Measurements from ENCODE around the gene ATP13A4. TPM values are rescaled to one million over a fixed set of nuclear protein-coding genes. Genes with fewer than 3 reads are reported as not detected.

The ATP13A4 gene
- total RNA-seq, 2 donors from 2014 or later: 7.9 to 14.3 TPM

DNA sequence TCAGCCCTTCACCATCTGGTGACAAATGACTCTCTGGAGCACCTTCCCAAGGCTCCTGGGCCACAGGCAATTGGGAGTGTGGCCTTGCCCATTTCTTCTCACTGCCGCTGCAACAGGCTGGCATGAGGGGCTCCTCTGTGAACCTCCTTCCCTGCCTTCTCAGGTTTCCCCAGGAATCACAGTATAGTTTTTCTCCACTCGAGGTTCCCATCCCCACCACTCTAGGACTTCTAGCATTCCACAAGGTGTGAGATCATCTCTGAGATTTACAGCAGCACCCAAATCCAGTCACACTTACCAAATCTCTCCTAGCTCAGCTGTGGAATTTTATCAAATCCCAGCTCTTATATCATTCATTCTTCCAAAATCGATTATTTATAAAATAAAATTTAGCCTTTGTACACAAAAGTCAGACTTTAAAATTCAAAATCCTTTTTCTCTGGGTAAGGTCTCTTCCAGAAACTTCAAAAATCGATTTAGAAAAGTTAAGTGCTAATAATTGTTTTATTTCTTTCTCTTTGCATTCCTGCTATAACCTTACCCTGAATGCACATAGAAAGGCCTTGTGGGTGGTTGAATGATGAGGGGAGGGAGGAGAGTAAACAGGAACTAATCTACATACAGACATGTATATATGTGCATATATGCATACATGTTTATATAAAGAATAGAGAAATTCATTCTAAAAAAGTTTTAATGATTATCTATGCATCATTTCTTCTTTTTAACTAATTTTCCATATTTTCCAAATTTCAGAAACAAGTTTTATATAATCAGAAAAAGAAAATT lies 18.9 kb upstream of the ATP13A4 start:
- no peaks in the 10 kb centered on the region for H3K36me3 ChIP-seq (replicated peaks in 1 of 2; ENCODE audit: insufficient read depth in 1 of 2, low read depth in 2 of 2)
- intact Hi-C loops (cut with DNase I): loop anchor here (5.0 to 10.0 kb wide), 2 partner anchors 111 to 759 kb away; no protein-coding TSS in a partner anchor
- DNase-seq (no peak), ATAC-seq (no peak)
- H3K27ac ChIP-seq: no peak overlapping the region
- H3K4me3 ChIP-seq: no peak overlapping the region
- H3K9me3 ChIP-seq: no peaks in the 10 kb centered on the region
- no peaks in the 10 kb centered on the region for H3K27me3 ChIP-seq
- no peak for TF ChIP-seq POLR2A (IDR thresholded peaks at IDR 0.05)
- no peaks in the 10 kb centered on the region for H3K4me1 ChIP-seq
- 29 to 46% methylated on average over 4 of the region's 4 CpGs for WGBS, 2 donors

- Histone ChIP-seq H3K4me1 (no peaks in the 10 kb centered on the region), H3K9me3 (no peaks in the 10 kb centered on the region), H3K27me3 (no peaks in the 10 kb centered on the region), H3K27ac (no peak overlapping the region), H3K4me3 (no peak overlapping the region), H3K36me3 (replicated peaks in 1 of 2; ENCODE audit: insufficient read depth in 1 of 2, low read depth in 2 of 2) (no peaks in the 10 kb centered on the region)
- TF ChIP-seq CTCF (IDR thresholded peaks at IDR 0.05) (peak; percentile 59 to 85 (median 79)), POLR2A (IDR thresholded peaks at IDR 0.05) (no peak)
- intact Hi-C loops (cut with DNase I): loop anchor here (5.0 to 10.0 kb wide), 2 partner anchors 110 to 758 kb away; no protein-coding TSS in a partner anchor
- peak; percentile 81 for ATAC-seq
- WGBS, 2 donors: 2 to 5% methylated on average over 10 of the region's 10 CpGs
- DNase-seq: peak; percentile 65 to 74 (median 70)
Measured at GRCh38 chr3:193572426-193572908, 17.8 kb upstream of the ATP13A4 start.

DNA sequence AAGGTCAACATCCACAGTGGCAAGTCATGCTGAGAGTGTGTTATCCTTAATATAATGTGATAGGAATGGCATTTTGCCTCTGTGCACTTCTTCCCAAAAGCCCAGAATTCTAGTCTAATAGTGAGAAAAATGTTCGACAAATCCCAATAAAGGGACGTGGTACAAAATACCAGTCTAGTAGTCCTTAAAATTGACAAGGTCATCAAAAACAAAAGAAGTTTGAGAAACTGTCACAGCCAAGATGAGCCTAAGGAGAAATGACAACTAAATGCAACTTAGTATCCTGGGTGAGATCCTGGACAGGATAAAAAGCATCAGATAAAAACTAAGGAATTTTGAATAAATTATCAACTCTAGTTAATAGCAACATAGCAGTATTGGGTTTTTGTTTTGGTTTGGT lies 14.4 kb upstream of the ATP13A4 start:
- no peak overlapping the region for H3K27ac ChIP-seq
- no peak for ATAC-seq
- DNase-seq: no peak
- no peak overlapping the region for H3K4me3 ChIP-seq
- H3K27me3 ChIP-seq: no peaks in the 10 kb centered on the region
- TF ChIP-seq POLR2A (IDR thresholded peaks at IDR 0.05) (no peak), CTCF (IDR thresholded peaks at IDR 0.05) (no peak)
- intact Hi-C loops (cut with DNase I): no loop called here
- H3K9me3 ChIP-seq: no peaks in the 10 kb centered on the region
- WGBS, 2 donors: 53 to 67% methylated on average over 2 of the region's 2 CpGs
- H3K36me3 ChIP-seq (replicated peaks in 1 of 2; ENCODE audit: insufficient read depth in 1 of 2, low read depth in 2 of 2): no peaks in the 10 kb centered on the region
- no peaks in the 10 kb centered on the region for H3K4me1 ChIP-seq

DNA sequence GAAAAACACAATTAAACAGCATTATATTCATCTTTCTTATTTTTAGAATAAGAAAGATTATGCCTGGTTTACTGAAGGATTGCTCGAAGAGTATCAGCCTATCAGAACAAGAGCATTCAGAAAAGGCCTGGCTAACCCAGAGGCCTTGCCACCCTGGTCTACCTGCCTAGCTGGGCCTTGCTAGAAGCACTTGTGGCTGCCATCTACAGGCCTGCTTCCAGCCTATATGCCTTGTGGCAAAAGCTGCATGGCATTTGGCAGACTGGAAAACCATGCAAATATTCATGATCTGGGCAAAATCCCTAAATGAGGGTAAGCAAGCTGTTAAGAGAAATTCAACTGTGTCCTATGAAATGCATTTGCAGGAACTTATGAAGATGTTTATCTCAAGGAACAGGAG lies 9.3 kb upstream of the ATP13A4 start:
- WGBS, 2 donors: 26 to 54% methylated on average over 1 of the region's 1 CpG
- DNase-seq (peak; percentile 12 to 73 (median 42)), ATAC-seq (peak; percentile 78)
- TF ChIP-seq POLR2A (IDR thresholded peaks at IDR 0.05) (no peak), CTCF (IDR thresholded peaks at IDR 0.05) (peak in 5 of 7 experiments; percentile 15 to 51 (median 26))
- Histone ChIP-seq H3K27ac (no peak overlapping the region), H3K4me1 (peaks cover 14% of the 10 kb centered on the region), H3K4me3 (no peak overlapping the region), H3K9me3 (no peaks in the 10 kb centered on the region), H3K27me3 (no peaks in the 10 kb centered on the region), H3K36me3 (replicated peaks in 1 of 2; ENCODE audit: insufficient read depth in 1 of 2, low read depth in 2 of 2) (no peaks in the 10 kb centered on the region)
- intact Hi-C loops (cut with DNase I): no loop called here

DNA sequence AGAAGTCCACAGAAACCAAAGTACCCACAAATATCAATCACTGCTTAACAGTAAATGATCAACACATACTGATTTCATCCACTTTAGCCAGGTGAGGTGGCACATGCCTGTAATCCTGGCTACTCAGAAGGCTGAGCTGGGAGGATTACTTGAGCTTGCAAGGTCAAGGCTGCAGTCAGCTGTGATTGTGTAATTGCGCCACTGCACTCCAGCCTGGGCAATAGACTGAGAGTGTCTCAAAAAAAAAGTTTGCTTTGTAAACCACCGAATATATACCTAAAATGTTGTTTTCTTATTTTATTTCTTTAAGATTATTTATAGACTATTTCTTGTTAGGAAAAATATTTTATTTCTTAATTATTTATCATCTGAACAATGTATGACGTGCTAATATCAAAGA lies 8.7 kb upstream of the ATP13A4 start:
- H3K27ac ChIP-seq: peak overlapping the region in 3 of 4 donors; percentile 1 to 52 (median 38)
- H3K4me3 ChIP-seq: no peak overlapping the region
- TF ChIP-seq CTCF (IDR thresholded peaks at IDR 0.05) (no peak), POLR2A (IDR thresholded peaks at IDR 0.05) (no peak)
- no peaks in the 10 kb centered on the region for H3K36me3 ChIP-seq (replicated peaks in 1 of 2; ENCODE audit: insufficient read depth in 1 of 2, low read depth in 2 of 2)
- H3K9me3 ChIP-seq: no peaks in the 10 kb centered on the region
- no peaks in the 10 kb centered on the region for H3K27me3 ChIP-seq
- DNase-seq: peak in 3 of 4 donors; percentile 24 to 51 (median 42)
- peaks cover 14% of the 10 kb centered on the region for H3K4me1 ChIP-seq
- peak; percentile 67 for ATAC-seq
- intact Hi-C loops (cut with DNase I): no loop called here
- 44 to 53% methylated on average over 3 of the region's 3 CpGs for WGBS, 2 donors
